HepG2 (cell line): Measurements from ENCODE around the gene MARF1. TPM values are rescaled to one million over a fixed set of nuclear protein-coding genes. Genes with fewer than 3 reads are reported as not detected.

Experiments used
- ELF3 ChIP-seq: IDR thresholded peaks from 2 replicates; pipeline ENCODE4 v1.6.1; 2016; ENCODE audit warnings: missing genetic modification reagents, missing compliant biosample characterization
- ELK4 ChIP-seq: sonication (generic); formaldehyde crosslinking; IDR thresholded peaks from 2 replicates; pipeline ENCODE4 v1.9.0; 2021; ENCODE audit warnings: missing genetic modification reagents, borderline replicate concordance
- FOXP4 ChIP-seq: sonication (generic); formaldehyde crosslinking; IDR thresholded peaks from 2 replicates; pipeline ENCODE4 v1.4.0; 2020; ENCODE audit warnings: missing genetic modification reagents
- GFI1 ChIP-seq: sonication (generic); formaldehyde crosslinking; IDR thresholded peaks from 2 replicates; pipeline ENCODE4 v1.5.0; 2020; ENCODE audit warnings: missing genetic modification reagents, mild to moderate bottlenecking, borderline replicate concordance
- IKZF5 ChIP-seq: IDR thresholded peaks from 2 replicates; pipeline ENCODE4 v1.6.1; 2018; ENCODE audit warnings: missing genetic modification reagents, mild to moderate bottlenecking, missing compliant biosample characterization
- NFATC3 ChIP-seq: sonication (generic); formaldehyde crosslinking; IDR thresholded peaks from 2 replicates; pipeline ENCODE4 v1.5.1; 2020; ENCODE audit warnings: mild to moderate bottlenecking, missing genetic modification reagents
- SALL1 ChIP-seq: sonication (generic); formaldehyde crosslinking; IDR thresholded peaks from 2 replicates; pipeline ENCODE4 v1.8.0; 2022; ENCODE audit warnings: mild to moderate bottlenecking, missing genetic modification reagents
- SAP130 ChIP-seq: IDR thresholded peaks from 2 replicates; pipeline ENCODE4 v1.6.1; 2016; ENCODE audit warnings: low read depth
- ZMYM3 ChIP-seq: sonication (generic); formaldehyde crosslinking; IDR thresholded peaks from 2 replicates; pipeline ENCODE4 v1.5.1; 2020; ENCODE audit warnings: mild to moderate bottlenecking, missing genetic modification reagents
- ZNF33A ChIP-seq: sonication (generic); formaldehyde crosslinking; IDR thresholded peaks from 2 replicates; pipeline ENCODE4 v1.5.1; 2020; ENCODE audit warnings: missing genetic modification reagents, mild to moderate bottlenecking, moderate library complexity, borderline replicate concordance
- ZNF501 ChIP-seq: sonication (generic); formaldehyde crosslinking; IDR thresholded peaks from 2 replicates; pipeline ENCODE4 v1.5.1; 2020; ENCODE audit warnings: mild to moderate bottlenecking, moderate library complexity, missing genetic modification reagents
- ZNF574 ChIP-seq: sonication (generic); formaldehyde crosslinking; IDR thresholded peaks from 2 replicates; pipeline ENCODE4 v1.4.0; 2020; ENCODE audit warnings: missing genetic modification reagents
- ZNF598 ChIP-seq: sonication (generic); formaldehyde crosslinking; IDR thresholded peaks from 2 replicates; pipeline ENCODE4 v1.5.1; 2020; ENCODE audit warnings: mild to moderate bottlenecking, missing genetic modification reagents, borderline replicate concordance
- ZNF770 ChIP-seq: sonication (generic); formaldehyde crosslinking; IDR thresholded peaks from 2 replicates; pipeline ENCODE4 v1.5.0; 2020; ENCODE audit warnings: mild to moderate bottlenecking, missing genetic modification reagents
- ZNF781 ChIP-seq: sonication (generic); formaldehyde crosslinking; IDR thresholded peaks from 2 replicates; pipeline ENCODE4 v1.5.1; 2020; ENCODE audit warnings: borderline replicate concordance, mild to moderate bottlenecking, missing genetic modification reagents; ENCODE audit errors: not compliant biosample characterization
- polyA plus RNA-seq, 8 experiments: library from polyadenylated mRNA; depleted of rRNA in 3 of 8; stranded (reverse) in 7 of 8; unstranded in 1 of 8; fragments of >200 nt; fragmentation: Illumina TruSeq in 4 of 8; extraction: Trizol in 4 of 8; gene quantifications; 2 replicates each; pipeline versions ENCODE4 v1.2.1 to v1.2.3, GENCODE V29; 2011 to 2016; ENCODE audit warnings: low read depth in 4 of 8, missing spikeins in 1 of 8, mixed read lengths in 1 of 8; ENCODE audit not compliant: insufficient read depth in 1 of 8
- total RNA-seq, 5 experiments: library from RNA; depleted of rRNA; stranded (reverse); fragments of >200 nt; fragmentation: Illumina TruSeq; extraction: Trizol; gene quantifications; 2 replicates each; pipeline ENCODE4 v1.2.3, GENCODE V29; 2016; ENCODE audit warnings: low read depth in 1 of 5

Gene MARF1
- total and polyA plus RNA-seq, 2 of the 13 experiments (the other 11 are each of a cell fraction or from before 2014, with no cell fraction given), result 8.7 to 20.7 TPM

GRCh38 chr16:15644962-15645465 is 2.1 kb upstream of the MARF1 start (continued):
- TF ChIP-seq IKZF5 (CRISPR knock-in tag) (peak; percentile 55; the same call in 1 of the 2 replicates), ZNF33A (0 out of 2 replicates have a peak, but pooled peaks have one; percentile 44), ZNF598 (CRISPR knock-in tag) (peak; percentile 45; the same call in 1 of the 2 replicates), ZMYM3 (CRISPR knock-in tag) (peak; percentile 97), ZNF781 (CRISPR knock-in tag) (peak; percentile 61), FOXP4 (CRISPR knock-in tag) (0 out of 2 replicates have a peak, but pooled peaks have one; percentile 9), GFI1 (CRISPR knock-in tag) (peak; percentile 39; the same call in 1 of the 2 replicates), ZNF501 (peak; percentile 82; the same call in 1 of the 2 replicates), ZNF770 (peak; percentile 96), ZNF574 (peak; percentile 33; the same call in 1 of the 2 replicates), SALL1 (CRISPR knock-in tag) (peak; percentile 14), NFATC3 (CRISPR knock-in tag) (0 out of 2 replicates have a peak, but pooled peaks have one; percentile 77), SAP130 (peak; percentile 49), ELK4 (CRISPR knock-in tag) (0 out of 2 replicates have a peak, but pooled peaks have one; percentile 11), ELF3 (CRISPR knock-in tag) (0 out of 2 replicates have a peak, but pooled peaks have one; percentile 16)
